PC-3 (cell line): ENCODE data around the gene PLA2G2F.

Experiments
- CTCF ChIP-seq: fragments of 300-600 bp; sonication (generic); conservative IDR thresholded peaks from 2 replicates; pipeline ENCODE4 v1.5.1; 2017; ENCODE audit warnings: antibody characterized with exemption, low read depth, mild to moderate bottlenecking, low read length
- EZH2 ChIP-seq: fragments of 300-600 bp; sonication (generic); IDR thresholded peaks from one replicate; pipeline ENCODE4 v1.6.1; 2017; ENCODE audit warnings: antibody characterized with exemption, mild to moderate bottlenecking, low read length; ENCODE audit not compliant: unreplicated experiment
- EZH2phosphoT487 ChIP-seq: fragments of 300-600 bp; sonication (generic); IDR thresholded peaks from 2 replicates; pipeline ENCODE4 v1.6.1; 2018; ENCODE audit warnings: mild to moderate bottlenecking, antibody characterized with exemption, low read length, borderline replicate concordance

- TF ChIP-seq CTCF (no peak), EZH2phosphoT487 (no peak), EZH2 (no peak)
Observed at GRCh38 chr1:20187813-20188454, 48.8 kb downstream of the PLA2G2F start.
